22Rv1 (cell line): ENCODE data around the gene CCDC78.
A peak's percentile ranks its signal among the peaks of the same experiment; 100 is the strongest.

Experiments
- H3K27ac ChIP-seq: fragments of 450-650 bp; 2 replicates; pipeline ENCODE4 v1.5.1; 2017
- ZFX ChIP-seq: fragments of 450-650 bp; IDR thresholded peaks from 2 replicates; pipeline ENCODE4 v1.6.1; 2017; ENCODE audit warnings: antibody characterized with exemption, borderline replicate concordance
- TF ChIP-seq, protein P1 (sequence below): fragments of 450-650 bp; IDR thresholded peaks from 2 replicates; pipeline ENCODE4 v1.5.1; 2017; ENCODE audit warnings: mild to moderate bottlenecking

CCDC78 gene

GRCh38 chr16:725041-725376 lies 1.2 kb downstream of the CCDC78 start:
- TF ChIP-seq, protein P1, sequence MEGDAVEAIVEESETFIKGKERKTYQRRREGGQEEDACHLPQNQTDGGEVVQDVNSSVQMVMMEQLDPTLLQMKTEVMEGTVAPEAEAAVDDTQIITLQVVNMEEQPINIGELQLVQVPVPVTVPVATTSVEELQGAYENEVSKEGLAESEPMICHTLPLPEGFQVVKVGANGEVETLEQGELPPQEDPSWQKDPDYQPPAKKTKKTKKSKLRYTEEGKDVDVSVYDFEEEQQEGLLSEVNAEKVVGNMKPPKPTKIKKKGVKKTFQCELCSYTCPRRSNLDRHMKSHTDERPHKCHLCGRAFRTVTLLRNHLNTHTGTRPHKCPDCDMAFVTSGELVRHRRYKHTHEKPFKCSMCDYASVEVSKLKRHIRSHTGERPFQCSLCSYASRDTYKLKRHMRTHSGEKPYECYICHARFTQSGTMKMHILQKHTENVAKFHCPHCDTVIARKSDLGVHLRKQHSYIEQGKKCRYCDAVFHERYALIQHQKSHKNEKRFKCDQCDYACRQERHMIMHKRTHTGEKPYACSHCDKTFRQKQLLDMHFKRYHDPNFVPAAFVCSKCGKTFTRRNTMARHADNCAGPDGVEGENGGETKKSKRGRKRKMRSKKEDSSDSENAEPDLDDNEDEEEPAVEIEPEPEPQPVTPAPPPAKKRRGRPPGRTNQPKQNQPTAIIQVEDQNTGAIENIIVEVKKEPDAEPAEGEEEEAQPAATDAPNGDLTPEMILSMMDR: no peak
- no peak for TF ChIP-seq ZFX
- H3K27ac ChIP-seq: peak overlapping the region; percentile 99

DNA sequence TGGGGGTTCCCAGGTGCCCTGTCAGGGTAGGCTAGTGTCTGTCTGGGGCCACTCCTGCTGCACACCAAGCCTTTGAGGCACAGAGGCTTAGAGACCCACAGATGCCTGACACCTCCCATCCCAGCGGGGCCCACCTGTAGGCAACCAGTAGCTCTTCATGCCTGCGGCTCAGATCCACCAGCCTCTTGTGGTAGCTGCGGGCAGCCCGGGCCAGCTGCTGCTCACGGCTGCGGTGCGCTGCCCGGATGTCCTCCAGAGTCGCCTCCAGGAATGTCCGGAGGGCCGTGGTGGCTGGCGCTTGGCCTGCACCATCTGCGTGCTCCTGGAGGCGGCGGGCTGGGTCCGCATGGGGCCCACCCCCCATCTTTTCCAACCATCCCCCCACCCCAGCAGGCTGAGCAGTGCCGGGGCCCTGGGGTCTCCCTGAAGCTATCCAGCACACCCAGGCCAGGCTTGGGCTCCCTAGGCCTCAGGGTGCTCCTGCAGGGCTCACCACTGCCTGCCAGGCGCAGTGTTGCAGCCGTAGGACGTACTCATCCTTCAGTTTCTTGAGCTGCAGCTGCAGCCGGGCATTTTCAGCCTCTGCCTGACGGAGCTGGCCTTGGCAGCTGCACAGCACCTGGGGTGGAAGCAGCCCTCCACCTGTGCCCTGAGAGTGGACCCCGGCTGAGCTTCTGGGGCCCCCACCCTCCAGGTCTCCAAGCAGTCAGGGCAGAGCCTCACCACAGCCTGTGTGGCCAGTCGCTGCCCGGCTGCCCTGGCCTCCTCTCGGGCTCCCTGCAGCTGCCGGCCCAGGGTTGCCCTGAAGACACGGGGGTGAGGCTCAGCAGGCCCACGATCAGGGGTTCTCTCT lies 1.8 kb downstream of the CCDC78 start:
- H3K27ac ChIP-seq: peak overlapping the region; percentile 99

DNA sequence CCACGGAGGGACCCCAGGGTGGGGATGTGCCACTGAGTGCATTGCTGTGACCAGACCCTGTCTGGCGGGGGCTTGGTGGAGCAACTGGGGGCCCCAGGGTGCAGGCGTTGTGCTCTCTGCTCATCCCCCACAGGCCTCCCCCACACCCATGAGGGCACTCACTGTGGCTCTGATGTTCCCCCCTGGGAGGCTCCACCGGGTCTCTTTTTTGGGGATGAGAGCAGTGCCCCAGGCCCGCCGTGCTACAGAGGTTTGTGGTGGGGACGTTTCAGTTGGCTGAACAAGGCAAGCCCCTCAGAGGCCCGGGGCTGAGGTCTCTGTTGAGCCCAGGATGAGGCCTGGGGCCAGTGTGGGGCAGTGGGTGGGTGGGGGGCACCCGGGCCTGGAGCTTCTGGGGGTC lies 2.5 kb downstream of the CCDC78 start:
- H3K27ac ChIP-seq: peak overlapping the region; percentile 99
- TF ChIP-seq ZFX: no peak
- TF ChIP-seq, protein P1: no peak

More for the DNA sequence above, 1.8 kb downstream of the CCDC78 start:
- TF ChIP-seq, protein P1: no peak
- TF ChIP-seq ZFX: no peak

DNA sequence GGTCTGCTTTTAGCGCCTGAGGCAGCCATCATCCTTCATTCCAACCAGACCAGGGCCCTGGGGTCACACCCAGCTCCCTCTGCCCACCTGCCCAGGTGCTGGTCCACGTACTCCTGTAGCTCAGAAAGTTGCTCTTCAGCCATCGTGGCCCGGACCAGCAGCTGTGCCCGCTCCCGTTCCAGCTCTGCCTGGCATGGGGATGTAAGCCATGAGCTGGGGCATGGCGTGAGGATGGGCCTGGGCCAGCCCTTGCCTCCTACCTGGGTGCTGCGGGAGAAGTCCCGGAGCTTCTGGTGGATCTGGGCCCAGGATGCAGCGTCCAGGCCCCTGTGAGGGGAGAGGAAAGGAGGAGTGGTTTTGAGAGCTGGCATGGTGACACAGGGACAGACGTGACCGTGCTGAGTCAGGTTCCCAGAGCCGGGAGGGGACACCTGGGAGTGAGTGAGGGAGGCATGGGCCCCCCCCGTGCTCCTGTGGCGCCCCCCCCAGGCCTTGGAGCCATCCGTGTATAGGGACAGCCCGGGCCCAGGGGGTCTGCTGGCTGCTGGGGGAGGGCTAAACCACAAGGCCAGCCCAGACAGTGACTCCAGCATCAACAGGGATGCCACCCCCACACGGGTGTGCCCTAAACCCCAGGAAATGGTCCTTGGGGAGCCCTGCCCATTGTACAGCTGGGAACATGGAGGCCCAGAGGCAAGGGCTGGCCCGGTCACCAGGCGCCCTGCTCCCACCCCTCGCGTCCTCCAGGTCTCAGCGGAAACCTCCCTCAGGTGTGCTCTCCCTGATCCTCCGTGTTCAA lies 3.2 kb downstream of the CCDC78 start:
- H3K27ac ChIP-seq: peak overlapping the region; percentile 99; the same call in 1 of the 2 replicates
- no peak for TF ChIP-seq ZFX
- TF ChIP-seq, protein P1: no peak

GRCh38 chr16:721765-722540 lies 4.3 kb downstream of the CCDC78 start:
- TF ChIP-seq, protein P1: no peak
- TF ChIP-seq ZFX: no peak
- peak overlapping the region; percentile 99 for H3K27ac ChIP-seq

GRCh38 chr16:720990-721764 lies 5.1 kb downstream of the CCDC78 start, which contains the start of gene ANTKMT:
ANTKMT (plus strand) TSS chr16:721146; CDS start chr16:721275, 129 bp downstream.
- peak within 1 kb of the TSS; percentile 98 for H3K27ac ChIP-seq
- TF ChIP-seq ZFX: no peak
- TF ChIP-seq, protein P1: peak; percentile 6; the same call in 1 of the 2 replicates
